CD4-positive, alpha-beta T cell treated with Interleukin-6 for 4 hours (primary cell): ENCODE data around the gene LINC01488.

Source experiments
- DNase-seq: peaks from one replicate; pipeline ENCODE4 v3.0.0-alpha.2; 2020; ENCODE audit warnings: mixed read lengths

Gene LINC01488

DNA sequence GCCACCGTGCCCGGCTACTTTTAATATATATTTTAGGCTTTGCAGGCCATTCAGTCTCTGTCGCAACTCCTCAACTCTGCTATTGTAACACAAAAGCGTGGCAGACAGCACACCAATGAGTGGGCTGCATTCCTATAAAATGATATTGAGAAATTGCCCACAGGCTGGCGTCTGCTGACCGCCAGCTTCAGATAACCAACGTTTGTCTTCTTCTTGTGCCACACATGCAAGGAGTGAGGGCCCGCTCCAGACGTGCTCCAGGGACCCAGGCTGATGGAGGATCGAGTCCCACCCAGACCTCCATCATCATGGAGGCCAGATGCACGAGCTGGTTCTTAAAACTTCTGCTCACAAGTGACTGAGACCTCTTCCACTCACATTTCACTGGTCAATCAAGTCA is 35.4 kb upstream of the LINC01488 start:
- no peak for DNase-seq

DNA sequence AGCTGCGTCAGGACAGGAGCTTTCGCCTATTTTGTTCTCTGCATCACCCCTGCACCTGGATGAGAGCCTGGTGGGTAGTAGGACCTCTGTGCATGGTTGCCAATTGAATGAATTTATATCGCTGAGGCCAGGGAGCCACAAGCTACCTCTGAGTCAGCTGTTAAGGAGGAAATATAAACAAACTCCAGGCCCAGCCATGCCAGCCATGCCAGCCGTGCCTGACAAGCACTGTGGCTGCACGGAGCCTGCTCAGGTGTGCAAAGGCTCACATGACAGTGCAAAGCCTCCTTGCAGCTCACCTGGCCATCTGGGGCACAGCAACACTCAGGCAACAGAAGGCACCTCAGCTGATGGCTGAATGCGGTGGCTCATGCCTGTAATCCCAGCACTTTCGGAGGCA is 33.7 kb upstream of the LINC01488 start:
- no peak for DNase-seq

DNA sequence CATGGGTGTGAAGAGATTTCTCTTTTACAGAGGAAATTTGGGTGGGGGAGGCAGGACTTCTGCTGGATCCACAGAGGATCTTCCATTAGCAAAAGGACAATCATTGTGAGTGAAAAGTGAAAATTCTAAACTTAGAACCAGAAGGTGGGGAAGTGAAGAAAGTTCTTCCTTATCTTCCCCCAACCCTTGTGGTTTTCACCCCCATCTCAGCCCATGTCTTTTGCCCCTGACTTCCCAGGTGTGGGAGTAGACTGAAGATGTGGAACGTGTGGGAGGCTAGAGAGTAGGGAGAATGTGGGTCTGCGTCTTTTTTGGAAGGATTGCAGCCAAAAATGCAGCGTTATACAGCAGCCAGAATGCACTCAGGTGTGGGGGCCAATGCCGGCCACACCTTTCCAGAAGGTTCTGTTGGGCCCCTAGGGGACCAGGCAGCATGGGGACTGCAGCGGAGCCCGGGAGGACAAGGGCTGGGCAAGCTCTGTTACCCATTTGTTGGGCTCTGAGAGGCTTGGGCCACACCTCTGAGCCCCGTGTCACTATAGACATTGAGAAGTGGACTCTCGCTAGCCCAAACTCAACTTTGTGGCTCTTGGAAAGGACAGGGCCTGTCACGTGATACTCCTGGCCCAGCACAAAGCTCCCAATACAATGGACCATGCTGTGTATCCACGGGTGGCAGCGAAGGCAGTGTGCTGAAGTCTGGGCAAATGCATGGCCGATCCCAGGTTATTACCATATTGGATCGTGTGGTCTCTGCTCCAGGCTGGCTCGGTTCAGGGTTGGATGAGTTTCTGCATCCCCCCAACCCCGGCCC is 32.8 kb upstream of the LINC01488 start:
- DNase-seq = no peak

DNA sequence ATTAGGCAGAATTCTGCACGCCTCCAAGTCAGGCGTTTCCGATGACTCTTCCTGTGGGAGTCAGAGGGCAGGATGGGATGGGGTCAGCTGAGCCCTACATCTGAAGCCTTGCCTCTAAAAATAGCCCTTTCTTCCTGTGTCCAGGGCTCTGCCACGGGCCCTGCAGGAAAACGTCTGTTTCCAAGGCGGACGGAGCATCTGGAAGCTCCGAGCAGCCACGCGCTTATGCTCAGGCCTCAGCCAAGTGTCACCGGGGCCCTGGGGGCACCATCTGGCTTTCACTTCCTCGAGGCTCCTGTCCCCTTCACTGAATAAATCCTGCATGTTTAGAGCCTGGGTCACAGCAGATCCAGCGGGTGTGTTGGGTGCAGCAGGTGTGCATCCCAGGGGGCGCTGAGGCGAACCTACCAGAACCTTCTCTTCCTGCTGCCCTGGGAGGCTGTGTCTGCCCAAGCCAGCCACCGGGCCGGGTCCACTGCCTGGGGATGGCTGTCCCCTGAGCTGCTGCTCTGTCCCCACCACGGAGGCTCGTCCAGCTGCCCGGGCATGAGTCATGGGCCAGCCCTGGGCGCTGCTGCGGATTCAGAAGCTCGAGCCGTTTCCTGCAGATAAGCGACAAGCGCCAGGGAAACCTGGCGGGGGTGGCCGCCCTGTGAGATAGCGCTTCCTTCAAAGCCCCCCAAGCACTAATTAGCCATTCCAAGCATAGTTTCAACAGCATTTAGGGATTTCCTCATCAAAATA is 32.0 kb upstream of the LINC01488 start:
- no peak for DNase-seq

DNA sequence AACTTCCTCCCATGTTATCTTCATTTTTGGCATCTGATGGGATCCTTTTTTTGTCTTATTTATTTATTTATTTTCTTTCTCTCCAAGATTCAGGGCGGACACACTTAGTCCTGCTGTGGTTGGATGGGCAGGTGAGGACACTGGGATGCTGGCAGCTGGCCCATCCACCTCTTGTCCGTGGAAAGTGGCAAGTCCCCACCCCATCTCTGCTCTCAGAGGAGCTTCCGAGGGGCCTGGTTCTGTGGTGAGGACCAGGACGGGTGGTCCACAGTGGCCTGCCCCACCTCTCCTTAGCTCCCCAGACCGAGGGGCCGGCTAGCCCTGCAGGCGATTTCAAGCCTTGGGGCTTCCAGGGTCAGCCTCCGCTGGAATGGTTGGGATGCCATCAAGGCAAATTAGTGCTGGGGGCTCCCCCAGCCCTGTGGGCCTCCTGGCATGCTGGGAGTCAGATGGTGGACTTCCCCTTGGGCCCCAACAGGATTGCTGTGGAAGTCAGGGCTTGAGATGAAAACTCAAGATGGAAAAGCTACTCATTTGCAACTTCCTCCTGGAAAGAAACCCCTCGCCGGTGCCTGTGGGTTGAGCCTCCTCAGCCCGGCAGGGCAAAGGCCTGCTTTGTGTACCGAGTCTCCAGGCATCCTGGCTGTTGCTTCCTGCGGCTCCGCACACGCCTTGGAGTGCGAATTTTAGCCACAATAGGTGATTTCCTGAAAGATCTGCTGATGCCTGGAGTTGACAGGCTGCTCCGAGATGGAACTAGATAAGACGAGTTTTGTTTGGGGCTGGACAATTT is 31.2 kb upstream of the LINC01488 start:
- DNase-seq = no peak

DNA sequence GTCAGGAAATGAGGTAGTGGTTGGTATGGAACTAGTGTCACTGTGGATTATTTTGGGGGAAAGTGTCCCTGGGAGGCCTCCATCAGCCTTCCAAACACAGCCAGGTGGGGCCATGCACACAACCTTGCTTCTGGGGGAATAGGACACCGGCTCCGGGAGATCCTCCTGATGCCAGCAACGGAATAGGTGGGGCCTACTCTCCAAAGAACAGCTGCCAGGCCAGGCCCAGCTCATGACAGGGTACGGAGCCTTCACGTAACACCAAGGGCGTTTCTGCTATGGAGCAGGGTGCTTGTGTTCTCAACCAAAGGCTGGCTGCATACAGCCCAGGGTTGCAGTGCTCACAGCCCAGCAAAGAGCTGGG is 30.6 kb upstream of the LINC01488 start:
- DNase-seq = no peak

DNA sequence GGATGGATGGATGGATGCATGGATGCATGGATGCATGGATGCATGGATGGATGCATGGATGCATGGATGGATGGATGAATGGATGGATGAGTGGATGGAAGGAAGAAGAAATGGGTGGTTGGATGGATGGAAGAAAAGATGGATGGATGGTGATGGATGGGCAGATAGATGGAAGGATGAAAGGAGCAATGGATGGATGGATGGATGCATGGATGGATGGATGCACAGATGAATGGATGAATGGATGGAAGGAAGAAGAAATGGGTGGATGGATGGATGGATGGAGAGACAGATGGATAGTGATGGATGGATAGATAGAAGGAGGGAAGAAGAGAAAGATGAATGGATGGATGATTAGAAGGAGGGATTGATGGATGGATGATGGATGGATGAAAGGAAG is 30.2 kb upstream of the LINC01488 start:
- no peak for DNase-seq

DNA sequence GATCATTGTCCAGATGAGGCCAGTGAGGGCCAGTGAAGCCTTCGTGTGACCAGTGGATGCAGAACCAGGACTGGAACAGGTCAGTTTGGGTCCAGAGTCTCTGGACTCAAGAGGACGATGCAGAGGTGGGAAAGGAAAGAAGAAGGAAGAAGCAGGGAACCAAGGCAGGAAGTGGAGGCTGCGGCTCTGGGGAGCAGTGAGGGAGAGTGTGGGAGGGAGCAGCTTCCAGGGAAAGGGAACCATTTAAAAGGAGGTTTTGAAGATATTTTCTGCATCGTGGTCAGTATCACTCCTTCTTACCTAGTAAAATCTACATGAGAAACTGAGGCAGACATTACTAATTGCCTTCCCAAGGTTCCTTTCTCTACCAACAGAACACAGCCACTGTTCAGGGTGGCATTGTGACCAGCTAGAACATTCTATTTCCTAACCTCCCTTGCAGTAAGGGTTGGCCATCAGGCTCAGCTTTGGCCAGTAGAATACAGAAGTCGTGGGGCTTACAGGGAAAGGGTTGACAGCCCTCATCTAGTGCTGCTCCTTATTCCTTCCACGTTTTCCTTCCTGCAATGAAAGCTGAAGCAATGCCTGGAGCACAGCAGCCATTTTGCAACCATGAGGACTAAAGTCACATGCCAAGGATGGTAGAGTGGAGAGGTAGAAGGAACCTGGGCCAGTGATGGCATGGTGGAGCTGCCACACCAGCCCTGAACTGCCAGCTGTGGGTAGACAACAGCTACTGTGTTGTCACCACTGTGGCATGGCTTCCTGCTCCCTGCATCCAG is 29.1 kb upstream of the LINC01488 start:
- no peak for DNase-seq

DNA sequence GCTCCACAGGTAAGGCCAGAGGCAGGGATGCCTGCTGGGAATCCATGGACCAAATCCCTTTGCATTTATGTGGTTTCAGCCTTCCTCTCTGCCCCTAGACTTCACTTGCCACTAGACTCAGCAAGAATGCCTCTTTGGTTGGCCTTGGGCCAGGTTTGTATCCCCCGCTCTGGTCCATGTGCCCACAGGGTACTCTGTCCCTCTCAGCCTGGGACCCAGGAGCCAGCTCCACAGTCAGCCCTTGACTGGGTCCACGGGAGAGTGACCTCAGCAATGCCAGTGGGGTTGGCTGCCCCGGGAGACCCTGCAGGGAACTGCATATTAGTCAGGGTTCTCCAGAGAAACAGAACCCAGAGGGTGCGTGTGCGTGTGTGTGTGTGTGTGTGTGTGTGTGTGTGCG is 28.3 kb upstream of the LINC01488 start:
- no peak for DNase-seq

DNA sequence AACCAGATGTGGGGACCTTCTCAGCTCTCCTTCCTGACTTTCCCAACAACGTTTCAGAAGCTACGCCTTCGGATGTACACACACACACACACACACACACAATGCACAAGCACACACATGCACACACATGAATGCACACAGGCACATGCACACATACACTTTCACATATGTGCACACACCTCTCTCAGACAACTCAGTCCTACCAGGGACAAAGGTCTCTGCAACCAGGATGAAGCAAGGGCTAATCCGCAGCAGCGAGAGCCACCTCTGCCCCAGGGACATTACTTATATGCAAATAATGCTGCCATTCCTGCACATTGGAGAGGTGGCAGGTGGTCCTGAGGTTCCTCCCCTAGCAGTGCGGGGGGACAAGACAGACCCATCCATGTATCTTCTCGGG is 27.4 kb upstream of the LINC01488 start:
- no peak for DNase-seq

DNA sequence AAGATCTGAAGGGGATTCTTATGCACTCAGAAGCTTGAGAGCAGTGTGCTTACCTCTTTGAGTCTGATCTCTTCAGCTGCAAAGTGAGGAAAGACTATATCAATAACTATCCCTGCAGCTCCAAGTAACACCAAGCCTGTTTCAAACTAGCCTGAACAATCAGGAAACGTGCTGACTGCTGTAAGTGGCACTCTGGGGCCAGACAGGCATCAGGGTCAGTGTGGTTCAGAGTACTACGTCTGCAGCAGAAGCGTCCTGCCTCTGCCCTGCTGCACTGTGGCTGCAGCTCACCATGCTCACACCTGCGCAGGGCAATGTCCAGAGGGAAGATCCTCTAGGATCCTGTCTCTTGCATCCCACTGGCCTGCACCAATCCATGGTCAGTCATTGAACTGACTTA is 25.5 kb upstream of the LINC01488 start:
- no peak for DNase-seq

DNA sequence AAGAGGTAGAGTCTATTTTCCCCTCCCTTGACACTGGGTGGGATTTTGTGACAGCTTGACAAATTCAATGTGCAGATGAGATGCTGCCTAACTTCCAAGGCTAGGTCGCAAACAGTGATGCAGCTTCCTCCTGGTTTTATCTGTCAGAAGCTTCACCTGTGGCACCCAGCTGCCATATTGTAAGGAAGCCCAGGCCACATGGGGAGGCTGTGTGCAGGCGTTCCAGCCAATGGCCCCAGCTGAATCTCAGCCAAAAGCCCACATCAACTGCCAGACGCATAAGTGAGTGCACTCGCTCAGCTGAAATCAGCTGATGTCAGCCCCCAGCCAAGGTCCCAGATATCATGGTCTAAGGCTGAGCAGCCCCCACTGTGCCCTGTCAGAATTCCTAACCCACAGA is 24.8 kb upstream of the LINC01488 start:
- DNase-seq = no peak

DNA sequence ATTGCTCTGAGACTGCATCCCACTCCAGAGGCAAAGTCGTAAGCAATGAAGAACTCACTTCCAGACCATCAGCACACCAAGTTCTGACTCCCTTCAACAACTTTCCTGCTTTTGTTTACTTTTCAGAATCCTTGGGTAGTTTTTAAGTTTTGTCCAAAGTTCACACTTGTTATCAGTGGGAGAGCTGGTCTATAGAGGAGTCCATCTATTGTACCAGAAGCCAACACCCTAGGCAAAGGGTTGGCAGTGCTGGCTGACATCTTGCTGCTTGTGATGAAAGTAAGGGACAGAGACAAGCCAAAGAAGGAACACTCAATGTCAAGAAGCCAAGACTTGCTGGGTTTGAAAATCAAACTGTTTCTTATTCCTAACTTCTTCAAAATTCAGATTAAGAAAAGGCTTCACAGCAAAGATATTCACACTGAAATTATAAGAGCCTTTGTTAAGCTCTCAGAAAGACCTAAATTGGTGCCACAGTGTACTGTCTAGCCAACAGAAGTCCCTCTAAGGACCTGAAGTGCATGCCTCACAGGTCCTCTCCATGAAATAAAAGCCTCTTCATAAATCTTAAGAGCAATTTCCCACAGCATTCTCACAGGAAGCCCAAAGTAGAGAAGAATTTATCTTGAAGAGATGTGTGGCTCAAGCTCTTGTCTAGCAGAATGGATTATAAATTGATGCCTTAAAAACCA is 21.5 kb upstream of the LINC01488 start:
- DNase-seq = no peak

DNA sequence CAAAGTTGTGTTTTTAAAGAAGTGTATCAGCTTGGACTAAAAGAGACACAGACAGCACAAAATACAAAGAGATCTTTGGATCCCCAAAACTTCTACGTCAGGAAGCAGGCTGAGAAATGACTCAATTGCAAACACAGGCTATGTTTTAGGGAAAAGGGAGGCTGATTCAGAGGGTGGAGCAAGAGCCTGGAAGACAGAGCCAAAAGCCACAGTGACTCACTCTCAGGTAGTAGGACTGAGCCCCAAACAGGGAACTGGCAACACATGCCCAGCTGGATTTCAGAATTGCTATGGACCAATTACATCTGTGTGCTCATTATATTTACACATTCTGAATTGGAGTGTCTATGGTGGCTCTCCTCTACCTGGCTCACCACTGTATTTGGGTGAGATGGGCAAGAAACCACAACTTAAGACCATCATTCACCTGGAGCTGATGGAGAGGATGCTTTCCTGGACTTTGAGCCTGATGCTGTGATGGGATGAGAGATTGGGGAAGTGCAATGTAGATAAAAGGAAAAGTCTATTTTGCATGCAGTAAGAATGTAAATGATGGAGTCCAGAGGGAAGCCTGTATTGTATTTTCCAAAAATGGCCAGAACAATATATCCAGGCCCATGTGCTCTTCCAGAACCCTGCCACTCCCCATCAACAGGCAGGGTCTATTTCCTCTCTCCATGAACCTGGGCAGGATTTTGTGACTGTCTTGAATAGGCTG is 20.8 kb upstream of the LINC01488 start:
- DNase-seq = no peak

DNA sequence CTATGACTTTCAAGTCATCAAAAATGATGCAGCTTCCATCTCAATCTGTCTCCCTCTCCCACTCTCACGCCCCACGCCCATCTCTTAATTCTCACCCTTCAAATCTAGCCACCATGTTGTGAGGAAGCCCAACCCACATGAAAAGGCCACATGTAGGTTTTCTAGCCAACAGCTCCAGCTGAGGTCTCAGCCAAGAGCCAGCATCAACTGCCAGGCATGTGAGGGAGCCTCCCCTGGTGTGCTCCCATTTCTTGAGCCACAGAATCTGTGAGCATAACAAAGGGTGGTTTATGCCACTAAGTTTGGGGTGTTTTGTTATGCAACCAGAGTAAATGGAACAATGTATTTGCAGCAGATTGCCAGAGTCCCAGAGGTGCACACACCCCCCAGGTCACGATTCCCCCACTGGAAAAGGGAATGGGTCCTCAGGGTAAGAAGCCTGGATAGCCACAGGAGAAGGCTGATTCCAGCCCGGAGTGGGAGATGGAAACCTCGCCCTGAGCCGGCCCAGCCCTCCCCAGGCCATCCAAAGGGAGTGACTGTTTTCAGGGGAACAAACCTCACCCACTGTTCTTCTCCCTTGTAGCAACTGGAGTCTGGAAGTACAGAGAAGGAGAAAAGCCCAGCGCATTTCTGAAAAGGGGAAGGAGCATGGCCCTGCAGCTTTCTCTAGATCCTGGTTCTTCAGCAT is 20.0 kb upstream of the LINC01488 start:
- no peak for DNase-seq

DNA sequence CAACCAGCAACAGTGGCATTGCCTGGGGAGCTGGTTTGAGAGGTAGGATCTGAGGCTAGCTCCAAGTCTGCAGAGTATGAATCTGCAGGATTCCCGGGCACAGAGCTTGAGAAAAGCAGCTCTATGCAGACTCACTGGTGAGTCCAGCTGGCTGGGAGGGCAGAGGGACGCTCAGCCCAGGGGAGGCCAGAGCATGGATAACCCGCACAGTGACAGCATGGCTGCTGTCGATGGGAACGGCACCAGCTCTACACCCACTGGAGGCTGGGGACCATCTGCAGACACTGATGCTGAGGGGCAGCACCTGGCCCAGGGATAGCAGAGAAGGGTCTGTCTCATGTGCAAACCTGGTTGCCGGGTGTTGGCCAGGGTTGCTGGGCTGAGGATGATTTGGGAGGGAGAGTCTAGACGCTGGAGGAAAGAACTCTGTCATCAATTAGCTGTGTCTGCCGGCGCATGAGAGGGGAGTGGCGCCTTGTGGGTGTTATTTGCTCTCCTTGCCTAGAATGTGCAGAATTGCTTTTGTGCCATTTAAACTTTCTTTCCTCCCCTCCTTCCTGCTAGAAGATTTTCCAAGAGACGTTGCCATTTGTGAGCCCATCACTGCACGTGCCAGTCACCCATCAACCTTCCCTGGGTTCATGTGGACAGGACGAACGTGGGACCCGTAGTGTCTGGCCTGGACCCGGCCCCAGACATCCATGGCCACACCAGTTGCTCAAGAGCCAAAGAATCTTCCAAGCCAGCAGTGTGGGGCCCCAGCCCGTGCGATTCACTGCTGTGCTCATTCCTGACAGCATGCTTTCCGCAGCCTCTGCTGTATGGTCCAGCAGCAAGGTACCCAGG is 19.1 kb upstream of the LINC01488 start:
- DNase-seq = no peak

DNA sequence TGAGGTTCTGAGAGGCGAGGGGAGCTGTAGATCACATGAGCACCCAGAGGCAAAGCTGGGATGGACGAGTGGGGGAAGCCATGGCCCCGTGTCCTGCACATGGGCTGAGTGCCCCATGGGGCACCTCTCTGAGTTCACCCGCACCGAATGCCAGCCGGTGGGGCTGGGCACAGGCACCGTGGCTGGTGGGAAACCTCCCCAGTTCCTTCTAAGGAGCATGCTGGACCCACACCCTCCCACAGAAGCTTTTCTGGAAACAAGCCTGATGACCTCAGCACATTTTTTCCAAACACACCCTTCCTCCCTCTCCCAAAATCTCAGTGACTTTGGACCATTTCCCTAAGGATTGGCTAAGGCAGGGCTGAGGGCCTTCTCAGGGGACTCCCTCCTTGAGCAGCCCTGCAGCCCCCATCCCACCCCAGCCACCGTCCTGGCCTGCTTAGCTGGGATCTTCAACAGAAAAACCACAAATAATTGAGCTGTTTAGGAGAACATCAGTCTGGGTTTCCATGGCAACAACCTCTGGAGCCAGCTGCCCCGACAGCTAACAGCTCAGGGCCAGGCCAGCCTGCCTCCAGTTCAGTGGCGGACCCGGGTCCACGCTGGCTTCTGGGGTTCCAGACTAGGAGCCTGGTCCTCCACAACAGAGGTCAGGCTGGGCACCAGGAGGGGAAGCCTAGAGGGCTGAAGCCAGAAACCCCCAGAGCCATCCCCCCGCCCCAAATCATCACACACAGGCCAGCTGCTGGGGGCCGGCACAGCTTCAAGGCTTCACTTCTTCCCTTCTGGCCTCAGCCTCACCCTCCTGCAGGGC is 18.1 kb upstream of the LINC01488 start:
- no peak for DNase-seq

DNA sequence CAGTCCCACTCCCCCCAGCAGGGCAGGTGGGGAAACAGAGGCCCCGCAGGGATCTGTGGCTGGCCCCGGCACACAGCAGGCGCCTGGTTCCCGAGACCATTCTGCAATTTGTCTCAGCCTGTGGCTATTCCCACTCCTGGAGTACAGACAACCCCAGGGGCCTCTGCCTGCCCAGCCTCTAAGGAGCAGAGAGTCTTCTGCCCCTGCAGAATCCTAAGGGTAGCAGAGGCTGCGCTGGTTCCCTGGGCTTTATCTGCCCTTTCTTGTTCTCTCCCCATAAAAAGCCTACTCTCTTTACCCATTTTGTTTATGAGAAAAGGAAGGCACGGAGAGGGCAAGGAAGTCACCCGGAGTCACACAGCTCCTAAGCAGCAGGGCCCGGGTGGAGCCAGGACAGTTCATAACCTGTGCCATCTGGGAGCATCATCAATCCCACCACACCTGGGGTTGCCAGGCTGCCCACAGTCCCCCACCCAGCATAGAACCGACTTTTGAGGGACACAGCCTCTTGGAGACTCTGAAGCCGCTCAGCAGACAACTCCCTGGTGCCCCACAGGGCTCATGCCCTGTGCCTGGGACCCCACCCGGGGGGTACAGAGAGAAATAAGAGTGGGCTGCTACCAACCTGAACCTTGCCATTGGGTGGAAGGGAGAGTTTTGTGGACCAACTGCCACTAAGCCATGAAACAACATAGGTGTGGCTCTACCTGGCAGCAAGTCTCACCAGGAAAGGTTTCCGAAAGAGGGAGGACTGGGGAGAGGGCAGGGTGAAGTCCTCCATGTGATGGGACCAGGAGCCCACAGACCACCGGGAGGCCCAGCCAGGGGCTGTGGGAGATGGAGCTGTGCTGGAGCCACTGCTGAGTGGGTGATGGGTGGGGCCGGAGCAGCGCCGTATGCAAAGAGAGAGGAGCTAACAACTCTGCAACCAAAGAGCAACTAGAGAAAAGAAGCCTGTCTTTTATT is 17.2 kb upstream of the LINC01488 start:
- DNase-seq = no peak
